Activated naive CD8-positive, alpha-beta T cell treated with anti-CD3 and anti-CD28 coated beads, Interleukin-2, amount 10 ng/mL, durations not matched to agents 7 days and 5 days (primary cell): ENCODE data around the gene NR1H4. TPM values are rescaled to one million over a fixed set of nuclear protein-coding genes. Genes with fewer than 3 reads are reported as not detected.
"Not testable (repeated sequence)": the region's sequence is repeated elsewhere in the genome, so short reads cannot be mapped to it uniquely, and the experiment has no call there.

Experiments
- ATAC-seq: fragments of 150-1000 bp; cut with Tn5 transposase; one replicate; pipeline ENCODE4 v1.10.0; 2021; ENCODE audit warnings: low read depth, moderate library complexity
- POLR2A ChIA-PET: fragments of 350-600 bp; sonication (Branson Sonifier 250); formaldehyde crosslinking; loops from one replicate; lab custom pipeline; 2021; ENCODE audit warnings: antibody characterized with exemption; lab: Charles Lee
- DNase-seq: peaks from one replicate; pipeline ENCODE4 v3.0.0; 2021
- H3K27ac Mint-ChIP-seq: one replicate; pipeline ENCODE4 v1.8.0; 2022; ENCODE audit warnings: mild to moderate bottlenecking, mixed read lengths
- H3K27me3 Mint-ChIP-seq: one replicate; pipeline ENCODE4 v1.8.0; 2022; ENCODE audit warnings: mild to moderate bottlenecking, moderate library complexity, mixed read lengths
- H3K36me3 Mint-ChIP-seq: one replicate; pipeline ENCODE4 v1.8.0; 2021; ENCODE audit warnings: mild to moderate bottlenecking, mixed read lengths
- H3K4me1 Mint-ChIP-seq: one replicate; pipeline ENCODE4 v1.8.0; 2021; ENCODE audit warnings: mixed read lengths
- H3K4me3 Mint-ChIP-seq: one replicate; pipeline ENCODE4 v1.8.0; 2022; ENCODE audit warnings: mild to moderate bottlenecking, moderate library complexity, mixed read lengths
- H3K9me3 Mint-ChIP-seq: one replicate; pipeline ENCODE4 v1.8.0; 2021; ENCODE audit warnings: mixed read lengths
- total RNA-seq, 2 experiments: library from RNA; stranded (reverse); gene quantifications; one replicate each; pipeline ENCODE4 v1.2.3, GENCODE V29; 2021

NR1H4 gene
- total RNA-seq, 2 experiments from 2014 or later = not detected

DNA sequence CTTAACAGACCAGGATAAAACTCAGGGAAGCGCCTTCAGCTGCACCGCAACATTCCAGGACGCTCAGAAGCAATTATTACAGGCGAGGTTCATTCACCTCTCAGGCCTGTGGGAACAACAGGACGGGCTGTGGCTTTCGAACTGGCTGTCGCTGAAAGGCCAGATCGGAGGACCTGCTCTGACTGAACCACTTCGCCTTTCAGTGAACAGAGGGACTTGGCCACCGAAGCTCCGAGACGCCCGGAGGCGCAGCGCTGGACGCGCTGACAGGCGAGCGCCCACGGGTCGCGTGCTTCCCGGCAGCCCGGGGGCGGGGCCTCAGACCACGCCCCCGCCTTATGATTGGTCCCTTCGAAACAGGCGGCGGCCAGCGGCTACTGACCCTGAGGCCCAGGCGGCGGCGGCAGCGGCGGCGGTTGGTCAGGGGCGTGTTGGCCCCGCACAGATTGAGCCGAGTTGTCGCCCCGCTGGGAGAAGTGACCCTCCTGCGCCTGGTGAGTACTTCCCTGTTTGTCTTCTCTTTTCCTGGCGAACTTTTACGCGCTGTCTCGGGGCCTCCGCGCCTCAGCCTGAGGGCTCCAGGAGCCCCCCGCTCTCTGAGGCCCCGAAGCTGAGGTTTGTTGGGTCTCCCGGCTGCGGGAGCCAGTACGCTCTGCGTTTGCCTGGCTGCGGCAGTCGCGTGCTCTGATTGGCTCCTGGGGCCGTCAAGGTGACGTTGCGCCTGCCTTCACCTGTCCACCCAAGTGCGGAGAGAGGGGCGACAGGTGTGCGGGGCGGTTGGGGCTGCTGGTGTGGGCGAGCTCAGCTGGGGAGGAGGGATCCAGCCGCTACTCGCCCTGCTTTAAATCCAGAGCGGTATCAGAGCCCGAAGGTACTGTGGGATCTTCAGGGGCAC is 99.9 kb downstream of the NR1H4 start, which contains the start of gene GAS2L3:
Gene GAS2L3, plus strand, starts transcription at position 393 of the 895 bp plus-strand sequence. CDS start 21,221 bp downstream, outside the sequence.
- Mint-ChIP-seq H3K27me3 (peaks cover 29% of the 10 kb centered on the region), H3K36me3 (no peaks in the 10 kb centered on the region), H3K4me3 (peak within 1 kb of the TSS; percentile 93), H3K4me1 (peaks cover 10% of the 10 kb centered on the region), H3K27ac (peak within 1 kb of the TSS; percentile 88), H3K9me3 (no peaks in the 10 kb centered on the region)
- POLR2A ChIA-PET = no interaction called here
- ATAC-seq = peak; percentile 92
- peak; percentile 80 for DNase-seq

GRCh38 chr12:100574187-100575074 is 100.8 kb downstream of the NR1H4 start:
- ATAC-seq (no peak), DNase-seq (no peak)
- Mint-ChIP-seq H3K27ac (no peak overlapping the region), H3K36me3 (no peaks in the 10 kb centered on the region), H3K4me3 (peak overlapping the region; percentile 93), H3K27me3 (peaks cover 29% of the 10 kb centered on the region), H3K4me1 (peaks cover 10% of the 10 kb centered on the region), H3K9me3 (no peaks in the 10 kb centered on the region)
- POLR2A ChIA-PET = no interaction called here

- peaks cover 26% of the 10 kb centered on the region for H3K27me3 Mint-ChIP-seq
- no peak overlapping the region for H3K27ac Mint-ChIP-seq
- no peaks in the 10 kb centered on the region for H3K36me3 Mint-ChIP-seq
- H3K4me1 Mint-ChIP-seq = peaks cover 10% of the 10 kb centered on the region
- DNase-seq (no peak), ATAC-seq (no peak)
- H3K4me3 Mint-ChIP-seq = no peak overlapping the region
- POLR2A ChIA-PET = no interaction called here
- H3K9me3 Mint-ChIP-seq = no peaks in the 10 kb centered on the region
Measured at GRCh38 chr12:100576331-100577036, 102.8 kb downstream of the NR1H4 start.

- H3K36me3 Mint-ChIP-seq = no peaks in the 10 kb centered on the region
- H3K27ac Mint-ChIP-seq = no peak overlapping the region
- no peak overlapping the region for H3K4me3 Mint-ChIP-seq
- ATAC-seq (no peak), DNase-seq (no peak)
- peaks cover 20% of the 10 kb centered on the region for H3K27me3 Mint-ChIP-seq
- H3K9me3 Mint-ChIP-seq = peaks cover 3% of the 10 kb centered on the region
- POLR2A ChIA-PET = no interaction called here
- peaks cover 8% of the 10 kb centered on the region for H3K4me1 Mint-ChIP-seq
Measured at GRCh38 chr12:100578923-100579322, 105.3 kb downstream of the NR1H4 start.

DNA sequence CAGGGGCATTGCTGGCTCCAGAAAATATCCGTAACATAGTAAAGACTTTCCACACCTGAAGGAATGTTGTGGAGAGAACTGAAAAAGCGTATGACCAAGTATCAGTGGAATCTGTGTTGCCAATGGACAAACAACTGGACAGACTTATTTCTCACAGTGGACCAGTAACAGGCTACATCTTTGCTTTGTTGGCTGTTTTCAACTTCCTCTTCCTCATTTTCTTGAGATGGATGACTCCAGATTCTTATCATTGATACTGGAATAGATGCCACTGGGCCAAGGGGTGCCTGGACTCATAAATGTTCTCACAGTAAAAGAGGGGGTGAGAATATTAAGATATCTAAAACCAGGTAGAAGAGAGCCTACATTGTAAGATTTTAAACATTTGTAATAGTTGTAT is 106.2 kb downstream of the NR1H4 start:
- Mint-ChIP-seq H3K4me1 (no peaks in the 10 kb centered on the region), H3K4me3 (no peak overlapping the region), H3K27ac (no peak overlapping the region), H3K36me3 (no peaks in the 10 kb centered on the region), H3K9me3 (peaks cover 3% of the 10 kb centered on the region), H3K27me3 (peaks cover 12% of the 10 kb centered on the region)
- ATAC-seq (no peak), DNase-seq (no peak)
- POLR2A ChIA-PET = no interaction called here

- H3K9me3 Mint-ChIP-seq = peaks cover 18% of the 10 kb centered on the region
- no peaks in the 10 kb centered on the region for H3K4me1 Mint-ChIP-seq
- POLR2A ChIA-PET = no interaction called here
- H3K36me3 Mint-ChIP-seq = peaks cover 4% of the 10 kb centered on the region
- DNase-seq = no peak
- ATAC-seq = no peak
- no peak overlapping the region for H3K4me3 Mint-ChIP-seq
- H3K27ac Mint-ChIP-seq = no peak overlapping the region
- H3K27me3 Mint-ChIP-seq = no peaks in the 10 kb centered on the region
Measured at GRCh38 chr12:100584256-100584655, 110.6 kb downstream of the NR1H4 start.

GRCh38 chr12:100591979-100592378 is 118.3 kb downstream of the NR1H4 start:
- Mint-ChIP-seq H3K36me3 (no peaks in the 10 kb centered on the region), H3K27ac (no peak overlapping the region), H3K4me3 (no peak overlapping the region), H3K4me1 (no peaks in the 10 kb centered on the region), H3K9me3 (peaks cover 4% of the 10 kb centered on the region), H3K27me3 (no peaks in the 10 kb centered on the region)
- no peak for DNase-seq
- POLR2A ChIA-PET = no interaction called here
- ATAC-seq = no peak

GRCh38 chr12:100593490-100593889 is 119.8 kb downstream of the NR1H4 start:
- POLR2A ChIA-PET = no interaction called here
- Mint-ChIP-seq H3K27ac (no peak overlapping the region), H3K4me3 (no peak overlapping the region), H3K9me3 (peaks cover 1% of the 10 kb centered on the region), H3K4me1 (no peaks in the 10 kb centered on the region), H3K27me3 (no peaks in the 10 kb centered on the region), H3K36me3 (no peaks in the 10 kb centered on the region)
- DNase-seq (no peak), ATAC-seq (no peak)

- Mint-ChIP-seq H3K36me3 (no peaks in the 10 kb centered on the region), H3K27me3 (peaks cover 2% of the 10 kb centered on the region), H3K4me3 (no peak overlapping the region), H3K27ac (no peak overlapping the region), H3K4me1 (no peaks in the 10 kb centered on the region), H3K9me3 (no peaks in the 10 kb centered on the region)
- ATAC-seq = no peak
- POLR2A ChIA-PET = no interaction called here
- no peak for DNase-seq
Measured at GRCh38 chr12:100601626-100602025, 128.0 kb downstream of the NR1H4 start.

GRCh38 chr12:100602997-100603396 is 129.3 kb downstream of the NR1H4 start:
- H3K27ac Mint-ChIP-seq, H3K36me3 Mint-ChIP-seq, H3K27me3 Mint-ChIP-seq, H3K4me1 Mint-ChIP-seq, ATAC-seq, DNase-seq, H3K9me3 Mint-ChIP-seq, POLR2A ChIA-PET, H3K4me3 Mint-ChIP-seq: not testable (repeated sequence)

- H3K4me3 Mint-ChIP-seq = no peak overlapping the region
- no peaks in the 10 kb centered on the region for H3K4me1 Mint-ChIP-seq
- POLR2A ChIA-PET = no interaction called here
- DNase-seq = no peak
- no peak overlapping the region for H3K27ac Mint-ChIP-seq
- no peak for ATAC-seq
- H3K36me3 Mint-ChIP-seq = no peaks in the 10 kb centered on the region
- peaks cover 4% of the 10 kb centered on the region for H3K27me3 Mint-ChIP-seq
- H3K9me3 Mint-ChIP-seq = no peaks in the 10 kb centered on the region
Measured at GRCh38 chr12:100608776-100609175, 135.1 kb downstream of the NR1H4 start.

- Mint-ChIP-seq H3K27ac (no peak overlapping the region), H3K27me3 (peaks cover 4% of the 10 kb centered on the region), H3K36me3 (no peaks in the 10 kb centered on the region), H3K4me3 (no peak overlapping the region), H3K9me3 (no peaks in the 10 kb centered on the region), H3K4me1 (no peaks in the 10 kb centered on the region)
- POLR2A ChIA-PET = no interaction called here
- ATAC-seq (no peak), DNase-seq (no peak)
Measured at GRCh38 chr12:100610666-100611430, 137.2 kb downstream of the NR1H4 start.
